HepG2 (cell line): ENCODE results near the gene ADARB1. TPM values are rescaled to one million over a fixed set of nuclear protein-coding genes. Genes with fewer than 3 reads are reported as not detected.

Source experiments
- ATAC-seq: fragments of 200-7000 bp; cut with Tn5 transposase; 3 replicates; pipeline ENCODE4 v1.9.1; 2020; ENCODE audit warnings: mild to moderate bottlenecking, moderate library complexity
- BruUV-seq: library from RNA; stranded (reverse); fragments of 400-500 nt; replicated peaks from 2 replicates; lab custom pipeline; 2021; lab: Mats Ljungman, UMichigan
- CTCF ChIA-PET: fragments of 300-600 bp; formaldehyde crosslinking; extraction: SDS; loops from one replicate; lab custom pipeline; 2021; ENCODE audit warnings: low total read pairs, inconsistent platforms, low intra/inter-chr PET ratio; lab: Yijun Ruan, JAX
- POLR2A ChIA-PET: fragments of 350-600 bp; sonication (Branson Sonifier 250); formaldehyde crosslinking; loops from one replicate; lab custom pipeline; 2020; ENCODE audit warnings: antibody characterized with exemption, inconsistent platforms; lab: Yijun Ruan, JAX
- DNase-seq: peaks from one replicate; pipeline ENCODE4 v3.0.0-alpha.2; 2015; ENCODE audit warnings: low spot score
- FAIRE-seq: peaks from 3 replicates; lab custom pipeline; 2011; peaks lifted over from hg19 to GRCh38; lab: Jason Lieb, UNC
- H2AFZ ChIP-seq: one replicate; pipeline ENCODE4 v1.6.1; 2011; ENCODE audit warnings: low read length, inconsistent platforms
- H3K27ac ChIP-seq: fragments of 300-600 bp; 3 replicates; pipeline ENCODE4 v1.8.0; 2011; ENCODE audit warnings: mixed run types, mild to moderate bottlenecking, mixed read lengths, low read length, inconsistent platforms; ENCODE audit not compliant: insufficient read depth; ENCODE audit errors: extremely low read length
- H3K27me3 ChIP-seq, 2 experiments: fragments of 200-600 bp in 1 of 2; 2 replicates in 1 of 2; 3 replicates in 1 of 2; pipeline versions ENCODE4 v1.6.0 to v1.8.0; 2011; ENCODE audit warnings: low read length in 2 of 2, mild to moderate bottlenecking in 2 of 2, moderate library complexity in 2 of 2, inconsistent platforms in 1 of 2; ENCODE audit not compliant: insufficient read depth in 2 of 2, control insufficient read depth in 1 of 2
- H3K36me3 ChIP-seq, 2 experiments: fragments of 200-600 bp in 1 of 2; replicated peaks in 1 of 2; 2 replicates in 1 of 2; 3 replicates in 1 of 2; pipeline versions ENCODE4 v1.5.1 to v1.8.0; 2011; ENCODE audit warnings: low read length in 2 of 2, inconsistent platforms in 1 of 2; ENCODE audit not compliant: insufficient read depth in 2 of 2, control insufficient read depth in 1 of 2
- H3K4me1 ChIP-seq: 2 replicates; pipeline ENCODE4 v1.5.1; 2012; ENCODE audit warnings: low read length, inconsistent platforms; ENCODE audit not compliant: insufficient read depth
- H3K4me2 ChIP-seq: 2 replicates; pipeline ENCODE4 v1.6.0; 2011; ENCODE audit warnings: low read depth, low read length, inconsistent platforms
- H3K4me3 ChIP-seq, 3 experiments: fragments of 200-600 bp in 1 of 3; sonication (generic), shearing (Covaris generic) in 1 of 3; replicated peaks in 1 of 3; 2 replicates each; pipeline ENCODE4 v1.5.1; 2011 to 2016; ENCODE audit warnings: low read length in 3 of 3, inconsistent platforms in 2 of 3, low read depth in 2 of 3, mild to moderate bottlenecking in 2 of 3, control low read depth in 1 of 3, mixed read lengths in 1 of 3; ENCODE audit not compliant: insufficient read depth in 1 of 3
- H3K79me2 ChIP-seq: one replicate; pipeline ENCODE4 v1.6.1; 2011; ENCODE audit warnings: low read length, inconsistent platforms; ENCODE audit not compliant: insufficient read depth
- H3K9ac ChIP-seq: 2 replicates; pipeline ENCODE4 v1.6.0; 2011; ENCODE audit warnings: mild to moderate bottlenecking, low read depth, low read length, inconsistent platforms; ENCODE audit not compliant: insufficient read depth
- H3K9me3 ChIP-seq: 2 replicates; pipeline ENCODE4 v1.5.1; 2012; ENCODE audit warnings: mild to moderate bottlenecking, low read length
- H4K20me1 ChIP-seq: 2 replicates; pipeline ENCODE4 v1.6.0; 2011; ENCODE audit warnings: inconsistent platforms, mild to moderate bottlenecking, low read length, moderate library complexity; ENCODE audit not compliant: insufficient read depth
- CHCHD3 ChIP-seq: sonication (generic); formaldehyde crosslinking; IDR thresholded peaks from 2 replicates; pipeline ENCODE4 v1.8.0; 2022; ENCODE audit warnings: mild to moderate bottlenecking, missing genetic modification reagents, moderate library complexity
- CTCF ChIP-seq: sonication (generic); formaldehyde crosslinking; IDR thresholded peaks from 2 replicates; pipeline ENCODE4 v1.5.0; 2020; ENCODE audit warnings: mild to moderate bottlenecking, missing genetic modification reagents, moderate library complexity
- ELF3 ChIP-seq: IDR thresholded peaks from 2 replicates; pipeline ENCODE4 v1.6.1; 2016; ENCODE audit warnings: missing genetic modification reagents, missing compliant biosample characterization
- ELF4 ChIP-seq: sonication (generic); formaldehyde crosslinking; IDR thresholded peaks from 2 replicates; pipeline ENCODE4 v1.5.0; 2020; ENCODE audit warnings: missing genetic modification reagents, mild to moderate bottlenecking, moderate library complexity, borderline replicate concordance
- HNRNPL ChIP-seq: fragments of 200-400 bp; formaldehyde crosslinking; IDR thresholded peaks from 2 replicates; pipeline ENCODE4 v1.6.1; 2017; ENCODE audit warnings: mild to moderate bottlenecking, low read depth, low read length
- MAFG ChIP-seq: sonication (generic); formaldehyde crosslinking; IDR thresholded peaks from 2 replicates; pipeline ENCODE4 v1.5.1; 2020; ENCODE audit warnings: mild to moderate bottlenecking, missing genetic modification reagents
- MTERF4 ChIP-seq: sonication (generic); formaldehyde crosslinking; IDR thresholded peaks from 2 replicates; pipeline ENCODE4 v1.8.0; 2023; ENCODE audit warnings: mild to moderate bottlenecking, missing genetic modification reagents
- PPARG ChIP-seq: conservative IDR thresholded peaks from 2 replicates; pipeline ENCODE4 v1.6.1; 2016; ENCODE audit warnings: missing biosample characterization, missing genetic modification reagents
- SYNCRIP ChIP-seq: fragments of 200-400 bp; formaldehyde crosslinking; IDR thresholded peaks from 2 replicates; pipeline ENCODE4 v1.6.1; 2018; ENCODE audit warnings: mild to moderate bottlenecking, low read depth, low read length; ENCODE audit not compliant: insufficient read depth
- ZBTB38 ChIP-seq: sonication (generic); formaldehyde crosslinking; IDR thresholded peaks from 2 replicates; pipeline ENCODE4 v1.5.1; 2020; ENCODE audit warnings: mild to moderate bottlenecking, missing genetic modification reagents
- ZFP82 ChIP-seq: sonication (generic); formaldehyde crosslinking; IDR thresholded peaks from 2 replicates; pipeline ENCODE4 v1.5.1; 2020; ENCODE audit warnings: mild to moderate bottlenecking, missing genetic modification reagents, borderline replicate concordance
- ZNF879 ChIP-seq: sonication (generic); formaldehyde crosslinking; IDR thresholded peaks from 2 replicates; pipeline ENCODE4 v1.8.1; 2023; ENCODE audit warnings: missing genetic modification reagents
- ZSCAN30 ChIP-seq: sonication (generic); formaldehyde crosslinking; IDR thresholded peaks from 2 replicates; pipeline ENCODE4 v1.5.0; 2020; ENCODE audit warnings: mild to moderate bottlenecking, missing genetic modification reagents
- WGBS: methylation state at CpG from one replicate; pipeline ENCODE4 v1.1.6; 2017; ENCODE audit warnings: low lambda C conversion rate; 5-methylcytosine and 5-hydroxymethylcytosine counted together
- in situ Hi-C: cut with HindIII; loops from 2 replicates; pipeline ENCODE4 v1.10.0; 2017; ENCODE audit warnings: low pct_unique_long_range_greater_than_20kb; ENCODE audit not compliant: extremely low pct_ligation_motif_present
- intact Hi-C: fragments of 100-400 bp; cut with micrococcal nuclease; formaldehyde crosslinking; loops from one replicate; pipeline ENCODE4 v1.10.0; 2022; ENCODE audit not compliant: unreplicated experiment
- polyA plus RNA-seq, 8 experiments: library from polyadenylated mRNA; depleted of rRNA in 3 of 8; stranded (reverse) in 7 of 8; unstranded in 1 of 8; fragments of >200 nt; fragmentation: Illumina TruSeq in 4 of 8; extraction: Trizol in 4 of 8; gene quantifications; 2 replicates each; pipeline versions ENCODE4 v1.2.1 to v1.2.3, GENCODE V29; 2011 to 2016; ENCODE audit warnings: low read depth in 4 of 8, missing spikeins in 1 of 8, mixed read lengths in 1 of 8; ENCODE audit not compliant: insufficient read depth in 1 of 8
- total RNA-seq, 5 experiments: library from RNA; depleted of rRNA; stranded (reverse); fragments of >200 nt; fragmentation: Illumina TruSeq; extraction: Trizol; gene quantifications; 2 replicates each; pipeline ENCODE4 v1.2.3, GENCODE V29; 2016; ENCODE audit warnings: low read depth in 1 of 5
- TF ChIP-seq, protein P1 (sequence below): sonication (generic); formaldehyde crosslinking; IDR thresholded peaks from 2 replicates; pipeline ENCODE4 v1.4.0; 2020; ENCODE audit warnings: missing genetic modification reagents, borderline replicate concordance
- TF ChIP-seq, protein P2 (sequence below): sonication (generic); formaldehyde crosslinking; IDR thresholded peaks from 2 replicates; pipeline ENCODE4 v1.4.0; 2020; ENCODE audit warnings: missing genetic modification reagents

The ADARB1 gene
- total and polyA plus RNA-seq, 2 of the 13 experiments (the other 11 are each of a cell fraction or from before 2014, with no cell fraction given): 6.6 to 10.0 TPM

DNA sequence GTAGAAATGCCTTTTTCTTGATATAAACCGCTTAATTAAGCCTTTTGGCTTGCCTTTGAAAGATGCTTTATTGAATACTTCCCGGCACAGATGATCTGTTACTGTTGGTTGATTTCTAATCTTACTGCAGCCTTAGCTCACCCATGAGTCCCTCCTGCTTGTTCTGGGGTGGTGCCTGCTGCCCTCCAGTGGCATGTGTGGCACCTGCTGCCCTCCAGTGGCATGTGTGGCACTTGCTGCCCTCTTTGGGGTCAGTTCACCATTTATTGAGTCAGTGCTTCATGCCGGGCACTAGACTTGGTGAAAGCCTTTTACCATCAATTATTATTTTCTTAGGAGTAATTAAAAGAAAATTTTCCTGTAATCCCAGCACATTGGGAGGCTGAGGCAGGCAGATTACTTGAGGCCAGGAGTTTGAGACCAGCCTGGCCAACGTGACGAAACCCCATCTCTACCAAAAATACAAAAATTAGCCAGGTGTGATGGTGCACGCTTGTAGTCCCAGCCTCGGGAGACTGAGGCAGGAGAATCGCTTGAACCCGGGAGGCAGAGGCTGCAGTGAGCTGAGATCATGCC is 54.3 kb downstream of the ADARB1 start:
- ATAC-seq (peak; percentile 91), FAIRE-seq (peak; percentile 67), DNase-seq (peak; percentile 59)
- no peaks in the 10 kb centered on the region for H4K20me1 ChIP-seq
- no peak overlapping the region for H3K4me3 ChIP-seq
- WGBS: 67% methylated on average over 9 of the region's 9 CpGs
- CTCF ChIA-PET: interaction anchor here (0.6 to 2.3 kb wide), 4 partner anchors 9 to 179 kb away, joined by 3 to 29 read pairs (median 3); no protein-coding TSS in a partner anchor
- intact Hi-C loops: loop anchor here (1.0 kb wide), 1 partner anchor 179 kb away; no protein-coding TSS in a partner anchor
- H3K36me3 ChIP-seq: no peaks in the 10 kb centered on the region
- in situ Hi-C loops: no loop called here
- H2AFZ ChIP-seq: no peak overlapping the region
- no TSS peak for BruUV-seq
- H3K9me3 ChIP-seq: no peaks in the 10 kb centered on the region
- no peak overlapping the region for H3K4me2 ChIP-seq
- H3K27ac ChIP-seq: no peak overlapping the region
- POLR2A ChIA-PET: interaction anchor here (0.8 to 1.0 kb wide), 2 partner anchors 144 to 145 kb away, joined by 3 to 4 read pairs; no protein-coding TSS in a partner anchor
- peaks cover 5% of the 10 kb centered on the region for H3K4me1 ChIP-seq
- H3K27me3 ChIP-seq: no peaks in the 10 kb centered on the region
- no peak overlapping the region for H3K9ac ChIP-seq
- no peaks in the 10 kb centered on the region for H3K79me2 ChIP-seq
- TF ChIP-seq, protein P1, sequence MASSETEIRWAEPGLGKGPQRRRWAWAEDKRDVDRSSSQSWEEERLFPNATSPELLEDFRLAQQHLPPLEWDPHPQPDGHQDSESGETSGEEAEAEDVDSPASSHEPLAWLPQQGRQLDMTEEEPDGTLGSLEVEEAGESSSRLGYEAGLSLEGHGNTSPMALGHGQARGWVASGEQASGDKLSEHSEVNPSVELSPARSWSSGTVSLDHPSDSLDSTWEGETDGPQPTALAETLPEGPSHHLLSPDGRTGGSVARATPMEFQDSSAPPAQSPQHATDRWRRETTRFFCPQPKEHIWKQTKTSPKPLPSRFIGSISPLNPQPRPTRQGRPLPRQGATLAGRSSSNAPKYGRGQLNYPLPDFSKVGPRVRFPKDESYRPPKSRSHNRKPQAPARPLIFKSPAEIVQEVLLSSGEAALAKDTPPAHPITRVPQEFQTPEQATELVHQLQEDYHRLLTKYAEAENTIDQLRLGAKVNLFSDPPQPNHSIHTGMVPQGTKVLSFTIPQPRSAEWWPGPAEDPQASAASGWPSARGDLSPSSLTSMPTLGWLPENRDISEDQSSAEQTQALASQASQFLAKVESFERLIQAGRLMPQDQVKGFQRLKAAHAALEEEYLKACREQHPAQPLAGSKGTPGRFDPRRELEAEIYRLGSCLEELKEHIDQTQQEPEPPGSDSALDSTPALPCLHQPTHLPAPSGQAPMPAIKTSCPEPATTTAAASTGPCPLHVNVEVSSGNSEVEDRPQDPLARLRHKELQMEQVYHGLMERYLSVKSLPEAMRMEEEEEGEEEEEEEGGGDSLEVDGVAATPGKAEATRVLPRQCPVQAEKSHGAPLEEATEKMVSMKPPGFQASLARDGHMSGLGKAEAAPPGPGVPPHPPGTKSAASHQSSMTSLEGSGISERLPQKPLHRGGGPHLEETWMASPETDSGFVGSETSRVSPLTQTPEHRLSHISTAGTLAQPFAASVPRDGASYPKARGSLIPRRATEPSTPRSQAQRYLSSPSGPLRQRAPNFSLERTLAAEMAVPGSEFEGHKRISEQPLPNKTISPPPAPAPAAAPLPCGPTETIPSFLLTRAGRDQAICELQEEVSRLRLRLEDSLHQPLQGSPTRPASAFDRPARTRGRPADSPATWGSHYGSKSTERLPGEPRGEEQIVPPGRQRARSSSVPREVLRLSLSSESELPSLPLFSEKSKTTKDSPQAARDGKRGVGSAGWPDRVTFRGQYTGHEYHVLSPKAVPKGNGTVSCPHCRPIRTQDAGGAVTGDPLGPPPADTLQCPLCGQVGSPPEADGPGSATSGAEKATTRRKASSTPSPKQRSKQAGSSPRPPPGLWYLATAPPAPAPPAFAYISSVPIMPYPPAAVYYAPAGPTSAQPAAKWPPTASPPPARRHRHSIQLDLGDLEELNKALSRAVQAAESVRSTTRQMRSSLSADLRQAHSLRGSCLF (CRISPR knock-in tag): no peak
- no peak for TF ChIP-seq ELF4 (CRISPR knock-in tag)
- TF ChIP-seq CHCHD3 (CRISPR knock-in tag): no peak
- TF ChIP-seq, protein P2, sequence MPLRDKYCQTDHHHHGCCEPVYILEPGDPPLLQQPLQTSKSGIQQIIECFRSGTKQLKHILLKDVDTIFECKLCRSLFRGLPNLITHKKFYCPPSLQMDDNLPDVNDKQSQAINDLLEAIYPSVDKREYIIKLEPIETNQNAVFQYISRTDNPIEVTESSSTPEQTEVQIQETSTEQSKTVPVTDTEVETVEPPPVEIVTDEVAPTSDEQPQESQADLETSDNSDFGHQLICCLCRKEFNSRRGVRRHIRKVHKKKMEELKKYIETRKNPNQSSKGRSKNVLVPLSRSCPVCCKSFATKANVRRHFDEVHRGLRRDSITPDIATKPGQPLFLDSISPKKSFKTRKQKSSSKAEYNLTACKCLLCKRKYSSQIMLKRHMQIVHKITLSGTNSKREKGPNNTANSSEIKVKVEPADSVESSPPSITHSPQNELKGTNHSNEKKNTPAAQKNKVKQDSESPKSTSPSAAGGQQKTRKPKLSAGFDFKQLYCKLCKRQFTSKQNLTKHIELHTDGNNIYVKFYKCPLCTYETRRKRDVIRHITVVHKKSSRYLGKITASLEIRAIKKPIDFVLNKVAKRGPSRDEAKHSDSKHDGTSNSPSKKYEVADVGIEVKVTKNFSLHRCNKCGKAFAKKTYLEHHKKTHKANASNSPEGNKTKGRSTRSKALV: no peak
- no peak for TF ChIP-seq SYNCRIP
- TF ChIP-seq ZSCAN30 (CRISPR knock-in tag): no peak
- 0 out of 2 replicates have a peak, but pooled peaks have one; percentile 77 for TF ChIP-seq HNRNPL
- no peak for TF ChIP-seq ZFP82
- no peak for TF ChIP-seq MAFG (CRISPR knock-in tag)
- no peak for TF ChIP-seq PPARG (CRISPR knock-in tag)
- TF ChIP-seq CTCF (CRISPR knock-in tag): peak; percentile 92
- TF ChIP-seq ELF3 (CRISPR knock-in tag): no peak
- TF ChIP-seq MTERF4: no peak
- no peak for TF ChIP-seq ZBTB38 (CRISPR knock-in tag)
- TF ChIP-seq ZNF879 (CRISPR knock-in tag): no peak
